Pulmonary artery endothelial cell (primary cell): Measurements from ENCODE around the gene TMCO6. TPM values are rescaled to one million over a fixed set of nuclear protein-coding genes. Genes with fewer than 3 reads are reported as not detected.
"Not testable (repeated sequence)": the region's sequence is repeated elsewhere in the genome, so short reads cannot be mapped to it uniquely, and the experiment has no call there.

Experiments
- DNase-seq: peaks from one replicate; pipeline ENCODE4 v3.0.0-alpha.2; 2011; ENCODE audit warnings: low read depth, low spot score
- total RNA-seq: library from RNA; depleted of rRNA; stranded (reverse); fragments of >200 nt; gene quantifications from 2 replicates; pipeline ENCODE4 v1.2.3, GENCODE V29; 2014

Gene TMCO6
- total RNA-seq, 1 donor from 2014 or later, result 13.5 TPM

DNA sequence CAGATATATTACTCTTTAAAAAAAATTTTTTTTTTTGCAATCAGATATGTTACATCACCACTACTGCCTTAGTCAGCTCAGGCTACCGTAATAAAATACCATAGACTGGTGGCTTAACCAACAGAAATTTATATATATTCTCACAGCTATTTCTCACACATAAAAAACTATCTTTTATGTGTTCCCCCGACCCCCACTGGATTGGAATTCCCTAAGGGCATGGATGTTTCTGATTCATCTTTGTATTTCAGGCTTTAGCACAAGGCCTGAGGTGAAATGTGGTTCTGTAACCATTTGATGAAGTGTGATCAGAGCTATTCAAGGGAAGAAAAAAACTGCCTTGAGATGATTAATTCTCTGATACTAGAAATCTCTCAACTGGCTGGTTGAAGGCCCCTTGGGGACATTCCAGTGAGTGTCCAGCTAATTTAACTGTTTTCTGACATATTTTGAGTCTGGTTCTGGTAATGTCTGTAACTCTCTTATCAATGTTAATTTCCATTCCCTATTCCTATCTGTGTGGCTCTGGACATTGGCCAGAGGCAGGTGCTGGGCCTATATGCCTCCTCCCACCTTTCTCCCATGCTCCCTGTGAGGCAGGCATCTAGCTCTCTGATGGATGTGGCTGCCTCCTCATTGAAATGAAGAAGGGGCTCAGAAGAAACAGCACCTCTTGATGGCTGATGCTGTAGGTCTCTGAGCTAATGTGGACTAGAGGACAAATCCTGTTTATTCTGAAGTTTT is 8.8 kb upstream of the TMCO6 start:
- no peak for DNase-seq

DNA sequence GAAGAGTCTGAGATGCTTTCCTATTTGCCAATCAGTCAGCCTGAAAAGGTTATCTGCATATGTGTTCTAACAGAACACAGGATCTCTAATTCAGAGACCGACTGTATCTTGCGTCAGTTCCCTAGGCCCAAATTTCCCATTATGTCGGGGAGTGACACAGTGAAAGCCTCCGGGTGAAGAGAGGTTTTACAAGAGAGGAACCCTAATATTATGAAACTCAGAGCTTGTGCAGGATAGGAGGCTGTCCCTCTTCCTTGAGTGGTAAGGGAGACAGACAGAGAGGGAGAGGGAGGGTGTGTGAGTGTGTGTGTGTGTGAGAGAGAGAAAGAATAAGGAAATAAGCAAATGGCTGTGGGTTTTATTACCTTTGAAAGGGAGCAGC is 8.2 kb upstream of the TMCO6 start:
- DNase-seq, result no peak

DNA sequence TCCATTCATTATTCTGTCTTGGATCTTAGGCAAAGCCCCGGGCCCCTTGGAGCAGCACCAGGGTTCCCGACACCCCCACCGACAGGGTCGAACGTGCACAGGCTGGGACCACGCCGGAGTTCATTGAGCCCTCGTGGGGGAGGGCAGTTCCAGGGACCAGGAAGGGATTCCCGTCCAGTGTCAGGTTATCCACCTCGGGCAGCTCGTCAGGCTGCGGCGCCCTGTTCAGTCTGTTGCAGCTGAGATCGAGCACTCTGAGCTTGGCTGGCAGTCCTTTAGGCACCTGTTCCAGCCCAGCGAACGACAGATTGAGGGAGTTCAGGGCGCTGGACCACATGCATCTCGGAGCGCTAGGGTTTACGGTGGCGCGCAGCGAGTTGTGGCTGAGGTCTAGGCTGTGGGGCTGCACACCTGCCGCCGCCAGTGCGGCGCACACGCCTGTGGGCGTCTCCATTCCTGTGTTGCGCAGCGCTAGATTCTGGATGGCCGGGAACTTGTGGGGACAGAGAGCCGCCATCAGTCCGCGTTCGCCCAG is 7.4 kb upstream of the TMCO6 start:
- no peak for DNase-seq

DNA sequence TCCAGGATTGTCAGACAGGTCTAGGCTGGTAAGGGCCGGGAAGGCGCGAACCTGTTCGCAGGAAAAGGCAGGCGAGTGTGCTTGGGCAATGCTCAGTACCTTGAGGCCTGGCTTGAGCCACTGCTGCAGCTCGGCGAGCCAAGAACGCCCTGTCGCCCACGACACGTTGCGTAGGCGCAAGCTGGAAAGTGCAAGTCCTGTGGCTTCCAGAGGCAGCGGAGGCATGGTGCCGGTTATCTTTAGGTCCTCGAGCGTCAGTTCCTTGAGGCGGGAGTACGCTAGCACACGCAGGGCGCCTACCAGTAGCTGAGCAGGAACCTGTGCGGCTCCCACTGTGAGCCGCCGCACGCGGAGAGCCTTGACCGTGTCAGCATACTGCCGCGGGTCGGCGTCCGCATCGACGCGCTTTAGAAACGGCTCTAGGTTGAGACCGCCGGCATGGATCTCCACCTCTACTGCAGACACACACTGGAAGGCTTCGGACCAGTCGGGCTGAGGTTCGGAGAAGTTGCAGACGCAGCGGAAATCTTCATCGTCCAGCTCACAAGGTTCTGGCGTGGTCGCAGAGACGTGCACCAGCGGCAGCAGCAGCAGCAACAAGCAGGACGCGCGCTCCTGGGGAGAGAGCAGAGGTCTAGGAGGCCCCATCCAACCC is 6.8 kb upstream of the TMCO6 start:
- DNase-seq, result no peak

DNA sequence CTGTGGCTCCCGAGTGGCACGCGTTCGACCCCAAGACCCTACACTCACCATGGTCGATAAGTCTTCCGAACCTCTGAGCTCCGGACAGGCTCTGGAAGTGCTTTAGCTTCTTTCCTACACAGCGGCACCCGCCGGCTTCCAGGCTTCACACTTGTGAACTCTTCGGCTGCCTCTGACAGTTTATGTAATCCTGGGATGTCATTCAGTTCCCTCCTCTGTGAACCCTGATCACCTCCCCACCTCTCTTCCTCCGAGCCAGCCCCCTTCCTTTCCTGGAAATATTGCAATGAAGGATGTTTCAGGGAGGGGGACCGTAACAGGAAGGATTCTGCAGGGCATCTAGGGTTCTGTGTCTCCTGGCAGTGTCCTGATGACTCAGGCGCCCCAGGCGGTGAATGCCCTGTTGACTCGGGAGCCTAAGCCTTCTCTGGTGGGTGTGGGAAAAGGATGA is 6.2 kb upstream of the TMCO6 start, which contains the start of gene CD14:
CD14 (minus strand) TSS at position 155 of the 451 bp plus-strand sequence; CDS start at position 51, 104 bp downstream.
- DNase-seq, result no peak

DNA sequence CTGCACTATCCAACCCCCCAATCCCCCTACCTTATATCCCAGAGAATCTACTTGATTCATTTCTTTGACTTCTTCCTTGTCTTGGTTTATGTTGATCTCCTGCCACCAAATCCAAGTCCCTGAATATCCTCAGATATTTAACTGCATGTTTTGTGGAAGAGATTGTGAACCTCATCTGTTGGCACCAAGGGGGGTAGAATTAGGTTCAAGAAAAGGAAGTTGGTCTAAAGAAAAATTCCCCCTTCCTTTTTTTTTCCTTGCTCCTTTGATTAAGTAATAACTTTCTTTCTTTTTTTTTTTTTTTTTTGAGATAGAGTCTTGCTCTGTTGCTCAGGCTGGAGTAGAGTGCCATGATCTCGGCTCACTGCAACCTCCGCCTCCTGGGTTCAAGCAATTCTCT is 5.8 kb upstream of the TMCO6 start:
- DNase-seq, result no peak

DNA sequence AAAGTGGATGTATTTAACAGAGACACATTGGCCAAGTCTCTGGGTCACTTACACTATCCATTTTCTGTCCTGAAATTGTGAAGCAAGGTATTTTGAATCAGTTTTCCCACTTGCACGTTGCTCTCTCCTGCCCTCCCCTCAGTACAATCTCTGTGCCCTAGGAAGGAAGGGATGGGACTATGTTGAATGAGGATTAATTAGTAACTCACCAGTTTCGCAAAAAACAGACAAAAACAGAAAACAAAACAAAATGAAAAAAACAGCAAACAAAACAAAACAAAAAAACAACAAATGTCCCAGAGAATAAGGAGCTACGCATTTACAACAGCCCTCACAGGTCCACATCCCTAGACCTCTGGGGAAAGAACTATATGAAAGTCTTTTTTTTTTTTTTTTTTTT is 5.1 kb upstream of the TMCO6 start:
- DNase-seq, result no peak

DNA sequence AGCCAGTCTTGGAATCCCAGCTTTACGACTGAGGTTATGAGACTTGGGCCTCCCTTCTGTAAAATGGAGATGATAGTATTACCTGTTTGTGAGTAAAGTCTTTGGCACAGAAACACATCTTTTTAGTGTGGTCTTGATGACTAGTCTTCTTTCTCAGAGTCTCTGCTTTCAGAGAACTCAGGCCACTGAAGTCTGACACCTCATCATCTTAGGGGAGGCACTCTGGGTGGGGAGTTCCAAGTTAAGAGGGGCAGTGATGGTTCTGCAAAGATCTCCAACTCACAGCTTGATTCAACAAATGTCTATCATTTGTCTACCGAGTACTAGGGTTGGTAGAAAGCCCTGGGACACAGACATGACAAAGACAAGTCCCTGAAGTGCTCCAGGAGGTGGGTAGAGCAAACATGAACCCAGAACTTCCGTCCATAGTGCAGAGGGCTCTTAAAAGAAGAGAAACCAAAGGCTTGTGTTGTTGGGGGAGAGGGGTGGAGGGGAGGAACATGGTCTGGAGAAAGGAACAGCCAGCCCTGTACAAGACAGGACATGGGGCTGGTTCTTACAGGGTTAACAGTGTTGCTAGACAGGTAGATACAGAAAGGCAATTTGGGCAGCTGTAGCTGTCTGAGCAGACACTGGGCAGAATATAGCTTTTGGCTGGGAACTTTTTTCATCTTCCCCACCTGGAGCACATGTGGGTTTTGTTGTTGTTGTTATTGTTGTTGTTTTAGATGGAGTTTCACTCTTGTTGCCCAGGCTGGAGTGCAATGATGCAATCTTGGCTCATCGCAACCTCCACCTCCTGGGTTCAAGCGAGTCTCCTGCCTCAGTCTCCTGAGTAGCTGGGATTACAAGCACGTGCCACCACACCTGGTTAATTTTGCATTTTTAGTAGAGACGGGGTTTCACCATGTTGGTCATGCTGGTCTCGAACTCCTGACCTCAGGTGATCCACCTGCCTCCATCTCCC is 3.7 kb upstream of the TMCO6 start:
- no peak for DNase-seq

DNA sequence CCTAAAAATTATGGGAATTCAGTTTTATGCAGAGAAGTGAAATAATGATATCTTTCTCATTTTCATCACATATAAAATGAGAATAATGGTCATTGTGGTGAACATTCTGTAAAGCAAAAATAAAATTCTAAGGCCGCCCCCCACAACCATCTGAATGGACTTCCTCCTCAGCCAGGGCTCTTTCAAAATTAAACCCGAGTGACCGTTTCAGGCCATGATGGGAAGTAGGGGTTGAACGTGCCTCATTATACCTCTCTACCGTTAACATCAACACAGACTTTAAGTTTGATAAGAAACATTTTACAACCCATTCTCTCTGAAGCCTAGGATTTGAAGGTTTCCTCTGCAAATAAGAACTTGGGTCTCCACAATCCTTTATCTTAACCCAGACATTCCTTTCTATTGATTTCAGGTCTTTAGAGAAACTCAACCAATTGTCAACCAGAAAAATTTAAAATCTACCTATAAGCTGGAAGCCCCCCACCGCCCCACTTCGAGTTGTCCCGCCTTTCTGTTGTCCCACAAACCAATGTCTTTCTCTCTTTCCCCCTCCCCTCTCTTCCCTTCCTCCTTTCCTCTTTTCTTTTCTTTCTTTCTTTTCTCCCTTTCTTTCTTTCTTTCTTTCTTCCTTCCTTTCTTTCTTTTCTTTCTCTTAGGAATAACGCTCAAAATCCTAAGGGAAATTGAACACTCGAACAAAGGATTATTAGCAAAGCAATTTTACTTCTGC is 1.7 kb upstream of the TMCO6 start:
- no peak for DNase-seq

DNA sequence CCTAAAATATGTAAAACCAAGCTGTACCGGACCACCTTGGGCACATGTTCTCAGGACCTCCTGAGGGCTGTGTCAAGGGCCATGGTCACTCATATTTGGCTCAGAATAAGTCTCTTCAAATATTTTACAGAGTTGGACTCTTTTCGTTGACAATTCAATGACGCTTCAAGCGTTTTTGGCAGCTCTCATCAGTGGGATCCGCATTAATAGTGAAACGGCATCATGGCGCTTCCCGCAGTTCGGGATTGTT is 428 bp upstream of the TMCO6 start:
- not testable (repeated sequence) for DNase-seq

DNA sequence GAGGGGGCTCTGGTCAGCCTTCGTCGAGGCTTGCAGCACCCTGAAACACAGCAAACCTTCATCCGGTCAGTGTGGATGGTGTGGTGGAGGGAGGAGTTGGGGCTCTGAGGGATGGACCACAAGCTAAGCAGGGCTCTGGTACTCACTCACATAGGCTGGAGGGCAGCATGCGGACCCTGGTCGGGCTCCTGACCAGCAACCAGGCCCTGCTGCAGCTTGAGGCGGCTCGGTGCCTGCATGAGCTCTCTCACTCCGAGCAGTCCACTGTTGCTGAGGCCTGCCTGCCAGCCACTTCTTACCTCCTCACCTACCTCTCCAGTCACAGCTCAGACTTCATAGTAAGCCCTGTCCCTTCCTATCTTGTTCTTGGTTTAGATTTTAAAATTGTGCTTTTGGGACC is 2.5 kb downstream of the TMCO6 start:
- no peak for DNase-seq

DNA sequence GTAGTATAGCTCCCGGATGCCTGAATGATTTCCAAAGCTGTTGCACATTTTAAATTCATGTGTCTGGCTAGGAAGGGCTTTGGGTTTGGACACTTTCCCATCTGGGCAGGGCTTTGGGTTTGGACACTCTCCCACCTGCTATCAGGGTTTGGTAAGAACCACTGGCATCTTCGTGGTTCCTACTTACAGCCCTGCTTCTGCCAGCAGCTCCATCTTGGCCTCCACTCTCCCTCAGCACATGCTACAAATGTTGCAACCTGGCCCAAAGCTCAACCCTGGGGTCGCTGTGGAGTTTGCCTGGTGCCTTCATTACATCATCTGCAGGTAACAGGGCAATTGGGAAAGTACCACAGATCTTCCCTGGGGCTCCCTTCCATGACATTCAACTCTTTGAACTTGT is 3.5 kb downstream of the TMCO6 start:
- DNase-seq, result no peak

DNA sequence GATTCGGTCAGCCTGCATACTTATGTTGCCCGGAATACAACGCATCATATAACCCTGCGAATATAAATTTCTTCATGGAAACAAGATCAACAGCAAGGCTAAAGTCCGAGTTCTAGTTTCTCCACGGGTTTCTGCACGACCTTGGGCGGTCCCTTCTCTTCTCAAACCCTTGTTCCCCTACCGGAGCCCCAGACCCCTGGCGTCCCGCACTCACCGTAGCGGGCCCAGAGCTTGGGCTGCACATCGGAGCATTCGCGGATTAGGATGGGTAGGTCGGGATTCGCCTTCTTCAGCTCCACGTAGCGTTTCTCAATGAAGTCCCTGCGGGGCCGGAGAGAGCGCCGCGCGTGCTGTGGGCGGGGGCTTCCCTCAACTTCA is 7.8 kb downstream of the TMCO6 start:
- DNase-seq, result no peak

DNA sequence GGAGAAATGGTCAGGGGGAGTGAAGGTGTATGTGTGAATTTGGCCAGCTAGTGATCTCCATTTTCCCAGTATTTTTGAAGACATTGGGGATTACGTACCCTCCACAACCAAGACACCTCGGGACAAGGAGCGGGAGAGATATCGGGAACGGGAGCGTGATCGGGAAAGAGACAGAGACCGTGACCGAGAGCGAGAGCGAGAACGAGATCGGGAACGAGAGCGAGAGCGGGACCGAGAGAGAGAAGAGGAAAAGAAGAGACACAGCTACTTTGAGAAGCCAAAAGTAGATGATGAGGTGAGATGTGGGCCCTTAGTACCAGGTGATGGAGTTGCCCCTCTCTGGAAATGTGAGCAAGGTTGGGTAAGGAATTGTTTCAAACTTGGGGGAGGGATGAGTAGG is 19.6 kb downstream of the TMCO6 start:
- no peak for DNase-seq

DNA sequence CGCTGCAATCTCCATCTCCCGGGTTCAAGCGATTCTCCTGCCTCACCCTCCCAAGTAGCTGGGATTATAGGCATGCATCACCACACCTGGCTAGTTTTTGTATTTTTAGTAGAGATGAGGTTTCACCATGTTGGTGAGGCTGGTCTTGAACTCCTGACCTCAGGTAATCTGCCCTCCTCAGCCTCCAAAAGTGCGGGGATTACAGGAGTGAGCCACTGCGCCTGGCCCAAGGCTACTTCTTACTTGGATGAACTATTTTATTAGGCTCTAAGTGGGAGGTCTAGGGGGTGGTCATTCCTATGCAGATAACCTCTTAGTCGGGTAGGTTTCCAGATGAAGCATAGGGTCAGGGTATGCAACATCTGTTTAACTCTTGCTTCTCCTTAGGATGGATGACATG is 21.1 kb downstream of the TMCO6 start:
- DNase-seq, result not testable (repeated sequence)

DNA sequence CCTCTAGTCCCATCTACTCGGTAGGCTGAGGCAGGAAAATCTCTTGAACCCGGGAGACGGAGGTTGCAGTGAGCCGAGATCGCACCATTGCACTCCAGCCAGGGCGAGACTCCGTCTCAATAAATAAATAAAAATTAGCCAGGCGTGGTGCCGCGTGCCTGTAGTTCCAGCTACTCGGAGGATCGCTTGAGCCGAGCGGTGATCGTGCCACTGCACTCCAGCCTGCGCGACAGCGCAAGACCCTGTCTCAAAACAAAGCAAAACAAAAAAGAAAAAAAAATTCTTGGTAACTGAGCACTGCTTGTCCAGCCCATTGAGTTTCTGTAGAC is 24.7 kb downstream of the TMCO6 start:
- no peak for DNase-seq

DNA sequence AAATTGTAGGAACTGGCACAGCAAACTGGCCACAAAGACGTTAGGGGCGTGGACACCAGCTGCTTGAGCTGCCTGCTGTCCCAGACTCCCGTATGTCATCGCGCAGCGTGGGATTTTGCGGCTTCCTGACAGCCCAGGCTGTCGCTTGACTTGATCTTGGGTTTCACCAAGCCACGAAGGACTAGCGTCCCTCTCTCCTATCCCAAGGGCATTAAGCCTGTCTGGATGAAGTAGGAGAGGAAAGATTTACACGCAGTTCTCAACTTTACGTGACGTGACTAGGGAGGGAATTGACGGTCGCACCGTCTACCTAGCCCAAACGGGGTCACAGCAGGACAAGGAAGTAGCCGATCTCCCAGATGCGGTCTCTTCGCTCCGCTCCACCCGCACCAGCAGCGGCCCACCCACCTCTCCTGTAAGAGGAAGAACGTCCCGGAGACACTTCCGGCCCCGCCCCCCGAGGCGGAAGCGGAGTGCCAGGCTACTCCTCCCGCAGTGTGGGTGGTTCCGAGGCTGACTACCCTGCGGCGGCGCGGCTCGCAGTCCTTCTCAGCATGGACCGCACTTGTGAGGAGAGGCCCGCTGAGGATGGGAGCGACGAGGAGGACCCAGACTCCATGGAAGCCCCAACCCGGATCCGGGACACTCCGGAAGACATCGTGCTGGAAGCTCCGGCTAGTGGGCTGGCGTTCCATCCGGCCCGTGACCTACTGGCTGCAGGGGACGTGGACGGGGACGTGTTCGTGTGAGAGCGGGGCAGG is 25.3 kb downstream of the TMCO6 start, which contains the start of gene WDR55:
WDR55 (plus strand) TSS at position 546 of the 761 bp plus-strand sequence; CDS start at position 555, 9 bp downstream.
- DNase-seq, result peak; percentile 62

DNA sequence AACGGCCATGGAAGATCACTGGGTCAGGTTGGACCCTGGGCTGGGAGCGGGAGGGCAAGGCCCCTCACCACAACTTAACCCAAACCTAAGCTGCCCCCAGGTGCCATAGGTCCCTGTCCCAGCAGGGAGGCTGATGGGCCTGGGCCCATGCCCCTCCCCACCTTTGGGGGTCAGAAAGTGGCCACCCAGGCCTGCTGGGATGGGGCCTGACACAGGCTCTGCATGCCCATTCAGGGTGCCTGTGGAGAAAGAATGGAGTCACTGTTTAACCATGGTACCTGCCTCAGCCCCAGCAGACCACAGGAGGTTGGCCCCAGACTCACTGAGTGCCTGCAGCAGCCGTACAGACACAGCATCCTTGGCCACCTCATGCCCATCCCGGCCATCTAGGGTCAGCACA is 31.8 kb downstream of the TMCO6 start:
- not testable (repeated sequence) for DNase-seq

DNA sequence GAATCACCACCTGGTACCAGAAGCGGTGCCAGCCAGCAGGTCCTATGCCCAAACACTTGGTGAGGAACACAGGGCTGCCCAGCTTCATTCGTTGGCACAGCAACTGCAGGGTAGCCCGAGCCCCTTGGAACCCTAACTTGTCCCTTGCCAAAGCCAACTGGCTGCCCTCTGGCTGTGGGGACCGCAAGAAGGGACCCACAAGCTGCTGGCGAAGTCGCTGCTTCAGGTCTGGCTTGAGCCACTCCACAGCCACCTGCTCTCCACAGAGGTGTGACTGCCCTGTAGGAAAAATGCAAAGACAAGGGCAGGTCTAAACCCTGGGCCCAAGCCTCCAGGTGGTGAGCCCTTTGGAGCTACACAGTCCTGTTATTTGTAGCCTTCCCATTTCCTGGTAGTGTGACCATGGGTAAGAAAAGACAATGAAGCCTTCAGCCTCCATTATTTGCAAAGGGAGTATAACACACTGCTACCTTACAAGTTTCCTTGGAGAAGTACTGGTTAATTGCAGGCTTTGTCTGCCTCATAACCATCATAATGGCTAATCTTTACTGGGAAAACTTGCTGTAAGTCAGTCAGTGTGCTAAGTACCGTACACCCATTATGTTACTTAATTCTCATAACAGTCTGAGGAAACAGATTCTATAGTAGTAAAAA is 32.3 kb downstream of the TMCO6 start:
- DNase-seq, result no peak
